GM08714 (cell line): ENCODE measurements around the gene ARMS2.

ENCODE experiments used
- H3K4me3 ChIP-seq: fragments of 200-500 bp; sonication (Bioruptor generic); 2 replicates; pipeline ENCODE4 v1.5.1; 2014; ENCODE audit warnings: mild to moderate bottlenecking, low read length, inconsistent platforms
- ZNF274 ChIP-seq: IDR thresholded peaks from 2 replicates; pipeline ENCODE4 v1.6.1; 2012; ENCODE audit warnings: mild to moderate bottlenecking, low read depth, low read length

ARMS2 gene

GRCh38 chr10:122454603-122455080, at the start of gene ARMS2:
Gene ARMS2, plus strand, starts transcription at chr10:122454653. Its CDS starts 75 bp downstream, at chr10:122454728.
- no peak within 1 kb of the TSS for H3K4me3 ChIP-seq
- TF ChIP-seq ZNF274, result no peak

GRCh38 chr10:122407375-122408125, 46.9 kb upstream of the ARMS2 start:
- no peak for TF ChIP-seq ZNF274
- H3K4me3 ChIP-seq, result no peak overlapping the region

GRCh38 chr10:122413327-122413726, 41.1 kb upstream of the ARMS2 start:
- TF ChIP-seq ZNF274, result no peak
- no peak overlapping the region for H3K4me3 ChIP-seq

GRCh38 chr10:122417667-122418066, 36.8 kb upstream of the ARMS2 start:
- no peak for TF ChIP-seq ZNF274
- no peak overlapping the region for H3K4me3 ChIP-seq

- TF ChIP-seq ZNF274, result no peak
- no peak overlapping the region for H3K4me3 ChIP-seq
These were observed 35.4 kb upstream of the ARMS2 start for GRCh38 chr10:122419016-122419415.

- TF ChIP-seq ZNF274, result no peak
- no peak overlapping the region for H3K4me3 ChIP-seq
These were observed 34.4 kb upstream of the ARMS2 start for GRCh38 chr10:122419876-122420623.

- TF ChIP-seq ZNF274, result no peak
- H3K4me3 ChIP-seq, result no peak overlapping the region
These were observed 33.8 kb upstream of the ARMS2 start for GRCh38 chr10:122420624-122421007.

GRCh38 chr10:122421054-122421625, 33.3 kb upstream of the ARMS2 start:
- TF ChIP-seq ZNF274, result no peak
- no peak overlapping the region for H3K4me3 ChIP-seq

GRCh38 chr10:122421742-122422141, 32.7 kb upstream of the ARMS2 start:
- no peak overlapping the region for H3K4me3 ChIP-seq
- no peak for TF ChIP-seq ZNF274

GRCh38 chr10:122422266-122422989, 32.0 kb upstream of the ARMS2 start:
- no peak for TF ChIP-seq ZNF274
- no peak overlapping the region for H3K4me3 ChIP-seq

GRCh38 chr10:122424059-122424458, 30.4 kb upstream of the ARMS2 start:
- no peak for TF ChIP-seq ZNF274
- H3K4me3 ChIP-seq, result no peak overlapping the region

- H3K4me3 ChIP-seq, result no peak overlapping the region
- TF ChIP-seq ZNF274, result no peak
These were observed 27.6 kb upstream of the ARMS2 start for GRCh38 chr10:122426829-122427228.

GRCh38 chr10:122427280-122427679, 27.2 kb upstream of the ARMS2 start:
- H3K4me3 ChIP-seq, result no peak overlapping the region

GRCh38 chr10:122435212-122435827, 19.1 kb upstream of the ARMS2 start:
- no peak for TF ChIP-seq ZNF274
- H3K4me3 ChIP-seq, result no peak overlapping the region

More at GRCh38 chr10:122427280-122427679, 27.2 kb upstream of the ARMS2 start:
- no peak for TF ChIP-seq ZNF274
